HepG2 (cell line): ENCODE measurements around the gene CHKA. TPM values are rescaled to one million over a fixed set of nuclear protein-coding genes. Genes with fewer than 3 reads are reported as not detected.
A peak's percentile ranks its signal among the peaks of the same experiment; 100 is the strongest.

ENCODE experiments used
- CEBPB ChIP-seq: IDR thresholded peaks from 2 replicates; pipeline ENCODE4 v1.6.1; 2011; ENCODE audit warnings: low read depth, low read length, improper control_type of control experiment, borderline replicate concordance
- DNMT3B ChIP-seq: conservative IDR thresholded peaks from 2 replicates; pipeline ENCODE4 v1.6.1; 2016; ENCODE audit warnings: missing biosample characterization, control low read depth
- DR1 ChIP-seq: sonication (generic); formaldehyde crosslinking; IDR thresholded peaks from 2 replicates; pipeline ENCODE4 v1.8.0; 2021; ENCODE audit warnings: mild to moderate bottlenecking, missing genetic modification reagents, inconsistent platforms
- DRAP1 ChIP-seq: IDR thresholded peaks from 2 replicates; pipeline ENCODE4 v1.6.1; 2016; ENCODE audit warnings: missing genetic modification reagents, missing compliant biosample characterization
- IRX3 ChIP-seq: sonication (generic); formaldehyde crosslinking; IDR thresholded peaks from 2 replicates; pipeline ENCODE4 v1.8.1; 2023; ENCODE audit warnings: mild to moderate bottlenecking, low read depth, missing genetic modification reagents, borderline replicate concordance
- NAIF1 ChIP-seq: sonication (generic); formaldehyde crosslinking; IDR thresholded peaks from 2 replicates; pipeline ENCODE4 v1.5.0; 2020; ENCODE audit warnings: mild to moderate bottlenecking, missing genetic modification reagents, borderline replicate concordance
- NBN ChIP-seq: fragments of 450-650 bp; conservative IDR thresholded peaks from 2 replicates; pipeline ENCODE4 v1.6.1; 2017
- NFYC ChIP-seq: IDR thresholded peaks from 2 replicates; pipeline ENCODE4 v1.6.1; 2016; ENCODE audit warnings: missing genetic modification reagents, missing compliant biosample characterization
- RARA ChIP-seq: IDR thresholded peaks from 2 replicates; pipeline ENCODE4 v1.6.1; 2016; ENCODE audit warnings: missing genetic modification reagents, missing compliant biosample characterization
- RFX3 ChIP-seq: IDR thresholded peaks from 2 replicates; pipeline ENCODE4 v1.6.1; 2016; ENCODE audit warnings: missing biosample characterization, missing genetic modification reagents
- SCMH1 ChIP-seq: sonication (generic); formaldehyde crosslinking; IDR thresholded peaks from 2 replicates; pipeline ENCODE4 v1.9.0; 2021; ENCODE audit warnings: missing genetic modification reagents, mild to moderate bottlenecking, borderline replicate concordance
- SETDB1 ChIP-seq: sonication (generic); formaldehyde crosslinking; IDR thresholded peaks from 2 replicates; pipeline ENCODE4 v1.5.1; 2020; ENCODE audit warnings: missing genetic modification reagents, mild to moderate bottlenecking, borderline replicate concordance
- SIX1 ChIP-seq: sonication (generic); formaldehyde crosslinking; IDR thresholded peaks from 2 replicates; pipeline ENCODE4 v1.4.0; 2020; ENCODE audit warnings: missing genetic modification reagents, borderline replicate concordance
- SSRP1 ChIP-seq: IDR thresholded peaks from 2 replicates; pipeline ENCODE4 v1.6.1; 2016; ENCODE audit warnings: control low read depth
- SYNCRIP ChIP-seq: fragments of 200-400 bp; formaldehyde crosslinking; IDR thresholded peaks from 2 replicates; pipeline ENCODE4 v1.6.1; 2018; ENCODE audit warnings: mild to moderate bottlenecking, low read depth, low read length; ENCODE audit not compliant: insufficient read depth
- ZBTB3 ChIP-seq: sonication (generic); formaldehyde crosslinking; IDR thresholded peaks from 2 replicates; pipeline ENCODE4 v1.4.0; 2020; ENCODE audit warnings: low read depth, mild to moderate bottlenecking, moderate library complexity, missing genetic modification reagents, borderline replicate concordance
- ZBTB34 ChIP-seq: sonication (generic); formaldehyde crosslinking; IDR thresholded peaks from 2 replicates; pipeline ENCODE4 v1.8.0; 2022; ENCODE audit warnings: mild to moderate bottlenecking, missing genetic modification reagents
- ZBTB46 ChIP-seq: sonication (generic); formaldehyde crosslinking; IDR thresholded peaks from 2 replicates; pipeline ENCODE4 v1.4.0; 2020; ENCODE audit warnings: mild to moderate bottlenecking, missing genetic modification reagents, borderline replicate concordance
- ZMAT5 ChIP-seq: sonication (generic); formaldehyde crosslinking; IDR thresholded peaks from 2 replicates; pipeline ENCODE4 v1.5.0; 2020; ENCODE audit warnings: mild to moderate bottlenecking, low read depth, missing genetic modification reagents, borderline replicate concordance
- ZNF3 ChIP-seq: IDR thresholded peaks from 2 replicates; pipeline ENCODE4 v1.7.0; 2017; ENCODE audit warnings: inconsistent platforms
- ZNF724P ChIP-seq: sonication (generic); formaldehyde crosslinking; IDR thresholded peaks from 2 replicates; pipeline ENCODE4 v1.8.0; 2022; ENCODE audit warnings: missing genetic modification reagents, borderline replicate concordance
- ZNF749 ChIP-seq: sonication (generic); formaldehyde crosslinking; IDR thresholded peaks from 2 replicates; pipeline ENCODE4 v1.8.0; 2022; ENCODE audit warnings: mild to moderate bottlenecking, missing genetic modification reagents, moderate library complexity, borderline replicate concordance
- polyA plus RNA-seq, 8 experiments: library from polyadenylated mRNA; depleted of rRNA in 3 of 8; stranded (reverse) in 7 of 8; unstranded in 1 of 8; fragments of >200 nt; fragmentation: Illumina TruSeq in 4 of 8; extraction: Trizol in 4 of 8; gene quantifications; 2 replicates each; pipeline versions ENCODE4 v1.2.1 to v1.2.3, GENCODE V29; 2011 to 2016; ENCODE audit warnings: low read depth in 4 of 8, missing spikeins in 1 of 8, mixed read lengths in 1 of 8; ENCODE audit not compliant: insufficient read depth in 1 of 8
- total RNA-seq, 5 experiments: library from RNA; depleted of rRNA; stranded (reverse); fragments of >200 nt; fragmentation: Illumina TruSeq; extraction: Trizol; gene quantifications; 2 replicates each; pipeline ENCODE4 v1.2.3, GENCODE V29; 2016; ENCODE audit warnings: low read depth in 1 of 5

Gene CHKA
- total and polyA plus RNA-seq, 2 of the 13 experiments (the other 11 are each of a cell fraction or from before 2014, with no cell fraction given): 71.6 to 92.7 TPM

- TF ChIP-seq DR1 (CRISPR knock-in tag) (no peak; the same call in 1 of the 2 replicates), ZBTB46 (CRISPR knock-in tag) (peak; percentile 92), NFYC (CRISPR knock-in tag) (peak; percentile 46; the same call in 1 of the 2 replicates), ZNF3 (CRISPR knock-in tag) (0 out of 2 replicates have a peak, but pooled peaks have one; percentile 19), SETDB1 (CRISPR knock-in tag) (no peak), SCMH1 (CRISPR knock-in tag) (no peak), RFX3 (CRISPR knock-in tag) (no peak), CEBPB (peak; percentile 74), DRAP1 (CRISPR knock-in tag) (peak; percentile 67), SYNCRIP (no peak), ZBTB3 (CRISPR knock-in tag) (no peak), ZBTB34 (CRISPR knock-in tag) (peak; percentile 36; the same call in 1 of the 2 replicates), ZNF749 (no peak), ZNF724P (CRISPR knock-in tag) (no peak; the same call in 1 of the 2 replicates), SSRP1 (CRISPR knock-in tag) (peak; percentile 50; the same call in 1 of the 2 replicates), NAIF1 (no peak), IRX3 (no peak), DNMT3B (no peak), RARA (CRISPR knock-in tag) (peak; percentile 83), SIX1 (CRISPR knock-in tag) (no peak), NBN (no peak), ZMAT5 (CRISPR knock-in tag) (no peak)
Measured at GRCh38 chr11:68016904-68017817, 104.0 kb downstream of the CHKA start (continued).
